ENCODE data around the gene GABRB1.

DNA sequence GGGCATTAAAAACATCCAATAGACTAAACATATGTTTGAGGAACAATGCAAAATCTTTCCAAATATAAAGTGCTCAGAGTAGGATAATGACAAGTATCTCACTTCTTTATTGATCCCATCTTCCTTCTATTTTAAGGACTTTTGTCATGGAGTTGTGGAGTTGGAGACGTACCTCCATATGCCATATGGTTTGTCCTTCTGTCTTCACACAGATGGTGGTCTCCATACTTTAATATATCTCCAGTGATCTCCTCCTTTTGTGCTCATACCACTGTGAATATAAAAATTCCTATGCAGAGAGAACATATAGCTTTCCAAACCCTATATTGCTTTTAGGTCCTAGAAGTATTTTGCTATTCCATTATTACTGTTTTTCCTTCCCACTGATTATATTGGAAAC, 64.5 kb downstream of the GABRB1 start:
- no peak for TF ChIP-seq EZH2phosphoT487 (IDR thresholded peaks at IDR 0.05; ENCODE audit: borderline replicate concordance, low read depth, low read length)
- TF ChIP-seq, protein P1, sequence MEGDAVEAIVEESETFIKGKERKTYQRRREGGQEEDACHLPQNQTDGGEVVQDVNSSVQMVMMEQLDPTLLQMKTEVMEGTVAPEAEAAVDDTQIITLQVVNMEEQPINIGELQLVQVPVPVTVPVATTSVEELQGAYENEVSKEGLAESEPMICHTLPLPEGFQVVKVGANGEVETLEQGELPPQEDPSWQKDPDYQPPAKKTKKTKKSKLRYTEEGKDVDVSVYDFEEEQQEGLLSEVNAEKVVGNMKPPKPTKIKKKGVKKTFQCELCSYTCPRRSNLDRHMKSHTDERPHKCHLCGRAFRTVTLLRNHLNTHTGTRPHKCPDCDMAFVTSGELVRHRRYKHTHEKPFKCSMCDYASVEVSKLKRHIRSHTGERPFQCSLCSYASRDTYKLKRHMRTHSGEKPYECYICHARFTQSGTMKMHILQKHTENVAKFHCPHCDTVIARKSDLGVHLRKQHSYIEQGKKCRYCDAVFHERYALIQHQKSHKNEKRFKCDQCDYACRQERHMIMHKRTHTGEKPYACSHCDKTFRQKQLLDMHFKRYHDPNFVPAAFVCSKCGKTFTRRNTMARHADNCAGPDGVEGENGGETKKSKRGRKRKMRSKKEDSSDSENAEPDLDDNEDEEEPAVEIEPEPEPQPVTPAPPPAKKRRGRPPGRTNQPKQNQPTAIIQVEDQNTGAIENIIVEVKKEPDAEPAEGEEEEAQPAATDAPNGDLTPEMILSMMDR (conservative IDR thresholded peaks at IDR 0.05; ENCODE audit: low read length), result no peak
